GM19240 (cell line): Measurements from ENCODE around the gene MADD.

ENCODE experiments used
- DNase-seq: peaks from one replicate; pipeline ENCODE4 v3.0.0; 2011; ENCODE audit warnings: low spot score; ENCODE audit not compliant: insufficient read length

MADD gene

DNA sequence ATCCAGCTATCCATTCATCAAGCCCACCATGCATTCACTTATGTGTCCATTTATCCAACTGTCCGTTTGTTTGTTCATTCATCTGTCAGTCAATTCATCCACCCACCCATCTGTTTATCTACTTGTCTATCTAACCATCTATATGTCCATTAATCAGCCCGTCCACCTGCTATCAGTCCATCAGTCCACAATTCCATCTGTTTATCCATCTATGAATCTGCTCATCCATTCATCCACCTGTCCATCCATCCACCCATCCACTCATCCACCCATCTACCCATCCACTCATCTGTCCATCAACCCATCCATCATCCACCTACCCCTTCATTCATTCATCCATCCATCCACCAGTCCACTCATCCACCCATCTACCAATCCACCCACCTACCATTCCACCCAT, 109.4 kb downstream of the MADD start:
- no peak for DNase-seq
